ACHN (cell line): Measurements from ENCODE around the gene AOAH.
"Not testable (repeated sequence)": the region's sequence is repeated elsewhere in the genome, so short reads cannot be mapped to it uniquely, and the experiment has no call there.

Source experiments
- DNase-seq: peaks from one replicate; pipeline ENCODE4 v3.0.0-alpha.2; 2015
- in situ Hi-C: cut with HindIII; loops from 2 replicates; pipeline ENCODE4 v1.10.0; 2017; ENCODE audit warnings: low sequenced_read_pairs, low pct_ligation_motif_present, low pct_unique_long_range_greater_than_20kb

Gene AOAH

DNA sequence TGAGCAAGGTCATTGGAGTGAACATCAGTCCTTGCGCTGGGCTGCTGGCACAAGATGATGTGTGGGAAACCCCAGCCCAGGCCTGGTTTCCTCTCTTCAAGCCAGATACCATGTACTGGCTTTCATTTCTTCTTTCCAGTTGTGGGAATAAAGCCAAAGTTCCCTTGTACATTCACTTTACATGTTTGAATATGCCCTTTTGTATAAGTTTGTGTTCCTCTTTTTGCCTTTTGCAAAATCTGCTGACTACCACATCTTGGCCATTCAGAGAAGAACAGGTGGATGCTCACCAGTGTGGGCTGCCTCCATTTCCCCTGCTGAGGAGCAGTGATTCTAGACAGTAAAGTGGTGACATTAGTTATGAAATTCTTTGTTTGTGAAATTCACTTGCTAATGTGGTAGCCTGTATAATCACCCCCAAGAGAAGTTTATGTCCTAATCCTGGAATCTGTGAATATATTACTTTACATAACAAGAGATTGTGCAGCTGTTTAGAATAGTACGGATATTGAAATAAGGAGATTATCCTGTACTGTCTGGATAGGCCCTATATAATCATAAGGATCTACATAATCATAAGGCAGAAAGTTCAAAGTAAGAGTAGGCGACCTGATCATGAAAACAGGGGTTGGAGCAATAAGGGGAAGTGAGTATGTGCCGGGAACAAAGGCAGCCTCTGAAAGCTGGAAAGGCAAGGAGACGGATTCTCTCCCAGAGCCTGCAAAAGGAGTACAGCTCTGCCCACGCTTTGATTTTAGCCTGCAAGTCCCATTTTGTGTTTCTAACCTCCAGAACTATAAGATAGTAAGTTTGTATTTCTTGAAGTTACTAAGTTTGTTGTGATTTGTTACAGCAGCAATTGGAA, 18.8 kb upstream of the AOAH start:
- in situ Hi-C loops: no loop called here
- no peak for DNase-seq

DNA sequence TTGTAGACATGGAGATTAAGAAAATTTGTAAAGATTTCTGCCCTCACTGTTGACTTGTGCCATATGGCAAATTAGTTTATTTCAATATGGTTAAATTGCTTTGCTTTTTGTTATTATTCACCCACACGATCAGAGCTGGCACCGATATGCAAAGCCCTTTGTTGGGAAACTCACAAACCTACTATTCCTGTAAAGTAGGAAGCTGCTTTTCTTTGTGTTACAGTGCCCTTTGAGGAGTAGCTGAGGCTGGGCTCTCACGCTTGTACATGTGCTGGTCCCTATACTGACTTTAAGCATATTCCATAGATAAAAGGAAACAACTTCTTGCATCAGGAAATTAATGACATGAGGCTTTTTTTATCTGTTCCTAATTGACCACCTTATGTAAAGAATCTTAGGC, 17.6 kb upstream of the AOAH start:
- in situ Hi-C loops: no loop called here

DNA sequence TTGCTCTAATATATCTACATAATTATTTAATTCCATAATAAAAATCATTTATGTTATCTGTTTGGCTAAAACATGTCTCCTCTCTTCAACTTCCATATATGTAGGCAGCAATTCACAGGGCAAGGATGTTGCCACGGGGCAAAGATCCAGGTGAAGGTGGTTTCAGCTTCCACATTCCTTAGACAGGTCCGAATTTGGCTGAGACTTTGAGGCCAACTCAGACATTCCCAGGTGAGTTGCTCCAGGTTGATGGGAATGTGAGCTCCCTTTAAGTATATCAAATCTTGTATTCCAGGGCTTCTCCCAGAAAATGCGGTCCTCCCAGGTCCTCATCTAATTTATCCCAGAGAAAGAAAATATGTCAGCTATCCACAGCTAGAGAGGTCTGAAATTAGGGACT, 15.1 kb upstream of the AOAH start:
- in situ Hi-C loops: no loop called here
- no peak for DNase-seq

More for the DNA sequence above, 17.6 kb upstream of the AOAH start:
- DNase-seq: no peak

DNA sequence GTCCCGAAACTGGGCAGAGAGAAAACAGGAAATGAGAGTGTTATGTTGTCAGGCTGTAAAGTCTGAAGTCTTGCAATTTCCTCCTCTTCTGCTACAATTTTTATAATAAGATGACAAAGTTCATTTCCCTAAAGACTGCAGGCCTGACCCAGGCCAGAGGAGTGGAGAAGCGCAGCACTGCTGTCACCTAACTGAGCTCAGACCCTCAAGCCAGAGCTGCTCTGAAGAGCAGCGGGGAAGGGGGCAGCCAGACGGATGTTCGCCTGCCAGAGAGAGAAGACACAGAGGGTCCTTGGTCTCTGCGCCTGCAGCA, 12.6 kb upstream of the AOAH start:
- in situ Hi-C loops: no loop called here
- DNase-seq: no peak

DNA sequence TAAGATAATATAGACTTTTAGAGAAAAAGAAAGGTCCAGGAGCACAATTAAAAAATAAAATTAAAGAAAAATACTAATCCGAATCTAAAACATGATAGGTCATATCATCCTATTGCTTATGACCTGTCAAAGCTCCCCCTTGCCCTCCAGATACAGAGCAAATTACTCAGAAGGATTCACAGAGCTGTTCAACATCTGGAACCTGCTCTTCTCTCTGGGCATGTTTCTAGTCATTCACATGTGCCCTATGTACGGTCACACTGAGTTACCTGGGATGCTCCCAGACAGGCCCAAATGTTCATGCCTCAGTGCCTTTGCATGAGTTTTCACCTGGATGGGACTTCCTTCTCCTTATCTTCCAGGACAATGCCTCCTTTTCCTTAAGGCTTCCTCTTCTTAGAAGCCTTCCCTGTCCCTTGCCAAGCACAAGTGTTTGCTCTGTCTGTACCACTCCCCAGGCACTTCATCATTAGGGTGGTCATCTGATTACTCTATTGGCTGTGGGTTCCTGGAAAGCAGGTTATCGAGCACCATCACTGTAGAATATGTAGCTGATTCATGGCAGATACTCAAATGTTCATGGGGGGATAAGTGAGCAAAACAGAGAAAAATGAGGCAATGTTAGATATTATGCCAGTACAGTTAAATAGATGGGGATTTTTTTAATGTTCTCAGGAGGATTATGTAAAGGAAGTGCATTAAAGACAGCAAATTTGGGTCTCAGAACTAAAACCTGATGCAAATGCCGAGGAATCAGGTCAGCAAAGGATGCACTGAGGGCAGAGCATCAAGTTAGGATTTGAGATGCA, 12.0 kb upstream of the AOAH start:
- no peak for DNase-seq
- in situ Hi-C loops: no loop called here

DNA sequence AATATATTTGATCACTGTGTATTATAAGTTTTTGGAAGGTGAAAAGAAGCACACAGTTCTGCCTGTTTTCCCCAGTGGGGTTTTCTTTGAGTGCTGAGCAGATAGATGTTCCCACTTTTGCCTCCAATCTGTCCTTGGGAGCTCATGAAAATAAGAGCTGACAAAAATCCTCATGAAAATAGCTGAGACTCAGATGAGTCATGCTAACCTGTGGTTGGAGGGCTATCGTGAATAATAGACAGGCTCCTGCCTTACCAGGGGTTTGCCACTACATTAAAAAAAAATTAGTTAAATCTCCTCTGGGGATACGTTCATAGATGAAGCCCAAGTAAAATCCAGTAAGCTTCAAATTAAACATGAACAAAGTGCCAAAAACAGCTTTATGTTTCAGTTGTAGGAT, 10.9 kb upstream of the AOAH start:
- in situ Hi-C loops: no loop called here
- no peak for DNase-seq

DNA sequence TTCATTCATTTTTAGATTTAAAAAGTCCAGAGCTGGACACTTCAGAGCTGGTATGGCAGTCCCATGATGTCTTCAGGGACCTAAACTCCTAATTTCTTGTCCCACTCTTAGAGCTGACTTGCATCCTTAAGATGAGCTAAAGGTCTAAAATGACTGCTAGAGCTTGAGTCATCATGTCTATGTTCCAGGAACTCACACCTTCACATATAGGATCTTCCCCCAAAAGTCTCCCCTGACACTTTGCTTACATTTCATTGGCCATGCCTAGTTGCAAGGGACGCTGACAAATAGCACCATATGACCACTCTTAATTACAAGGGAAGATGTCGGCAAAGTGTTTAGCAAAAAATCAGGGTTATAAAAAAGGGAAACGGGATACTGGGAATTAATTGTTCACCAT, 10.4 kb upstream of the AOAH start:
- in situ Hi-C loops: no loop called here

DNA sequence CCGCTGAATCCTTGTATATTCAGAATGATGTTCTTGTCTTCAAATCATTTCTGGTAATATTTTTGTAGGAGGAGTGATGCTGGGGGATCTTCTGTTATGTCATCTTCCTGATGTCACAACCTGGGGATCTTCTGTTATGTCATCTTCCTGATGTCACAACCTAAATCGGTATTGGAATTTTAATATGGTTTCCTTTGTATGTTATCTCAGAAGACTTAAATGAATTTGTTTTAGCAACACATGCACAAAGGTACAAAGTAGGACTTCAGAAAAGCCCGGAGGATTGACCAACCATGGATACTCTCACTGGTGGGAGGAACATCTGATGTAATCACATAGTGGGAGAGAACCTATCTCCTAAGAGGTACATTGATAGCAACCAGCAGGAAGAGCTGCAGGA, 9.1 kb upstream of the AOAH start:
- DNase-seq: no peak
- in situ Hi-C loops: no loop called here

More for the DNA sequence above, 10.4 kb upstream of the AOAH start:
- DNase-seq: no peak

DNA sequence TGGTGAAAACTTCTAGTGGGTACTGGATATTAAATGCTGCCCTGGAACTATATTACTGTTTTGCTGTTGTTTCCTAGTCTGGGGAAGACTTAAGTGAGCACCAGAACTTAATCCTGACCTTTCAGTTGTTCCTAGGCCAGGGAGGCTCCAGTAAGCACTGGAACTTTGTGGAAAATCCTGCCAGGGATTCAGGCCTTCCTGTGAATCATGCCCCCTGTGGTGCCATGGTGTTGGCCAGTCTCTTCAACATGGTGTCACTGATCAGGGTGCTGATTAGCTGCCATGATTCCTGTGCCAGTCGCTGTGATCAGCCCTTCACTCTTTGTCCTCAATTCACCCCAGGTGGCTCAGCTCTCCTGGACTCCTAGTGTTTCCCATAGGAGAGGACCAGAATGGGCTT, 8.5 kb upstream of the AOAH start:
- DNase-seq: no peak
- in situ Hi-C loops: no loop called here

DNA sequence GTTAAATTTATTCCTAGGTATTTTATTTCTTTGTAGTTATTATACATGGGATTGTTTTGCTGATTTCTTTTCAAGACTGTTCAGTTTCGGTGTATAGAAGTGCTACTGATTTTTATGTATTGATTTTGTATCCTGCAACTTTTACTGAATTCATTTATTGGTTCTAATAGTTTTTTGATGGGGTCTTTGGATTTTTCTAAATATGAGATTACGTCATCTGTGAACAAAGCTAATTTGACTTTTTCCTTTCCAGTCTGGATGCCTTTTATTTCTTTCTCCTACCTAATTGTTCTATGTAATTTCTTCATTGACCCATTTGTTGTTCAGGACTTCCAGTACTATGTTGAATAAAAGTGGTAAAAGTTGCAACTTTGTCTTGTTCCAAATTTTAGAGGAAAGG, 5.8 kb upstream of the AOAH start:
- in situ Hi-C loops: no loop called here
- no peak for DNase-seq

DNA sequence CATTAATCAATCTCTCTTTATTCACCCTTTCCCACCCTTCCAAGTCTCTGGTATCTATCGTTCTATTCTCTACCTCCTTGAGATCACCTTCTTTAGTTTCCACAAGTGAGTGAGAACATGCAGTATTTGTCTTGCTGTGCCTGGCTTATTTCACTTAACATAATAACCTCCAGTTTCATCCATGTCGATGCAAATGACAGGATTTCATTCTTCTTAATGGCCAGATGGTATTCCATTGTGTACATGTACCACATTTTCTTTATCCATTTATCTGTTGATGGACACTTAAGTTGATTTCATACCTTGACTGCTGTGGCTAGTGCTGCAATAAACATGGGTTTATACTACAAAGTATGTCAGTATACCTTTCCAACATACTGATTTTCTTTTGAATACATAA, 3.8 kb upstream of the AOAH start:
- no peak for DNase-seq

DNA sequence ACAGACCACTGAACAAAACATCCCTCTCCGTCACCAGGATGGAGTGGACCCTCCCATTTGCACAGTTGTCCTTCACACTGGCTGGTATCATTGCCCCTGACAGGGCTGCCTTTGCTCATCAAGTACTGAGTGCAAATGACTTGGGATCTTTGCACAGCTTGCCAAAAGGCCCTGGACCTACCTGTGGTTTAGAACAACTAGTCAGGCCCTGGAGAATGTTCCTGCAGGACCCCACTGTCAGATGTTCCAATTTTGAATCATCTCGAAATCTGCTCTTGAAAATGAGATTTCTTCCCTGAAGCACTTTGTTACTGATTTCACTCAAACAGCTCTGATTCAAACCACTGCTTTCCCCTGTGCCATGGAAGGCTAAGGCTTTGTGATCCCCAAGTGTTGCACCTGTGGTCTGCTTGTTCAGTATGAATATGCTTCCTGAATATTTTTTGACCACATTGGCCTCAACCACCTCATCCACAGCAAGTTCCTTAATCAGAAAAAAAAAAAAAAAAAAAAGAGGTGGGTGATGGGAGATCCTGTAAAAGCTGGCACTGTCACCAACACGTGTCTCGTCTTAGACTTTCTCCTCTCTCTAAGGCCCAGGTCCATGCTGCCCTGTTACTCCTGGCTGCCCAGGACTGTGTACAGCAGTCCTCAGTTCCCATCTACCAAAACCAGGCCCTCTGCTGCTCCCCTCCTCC, 2.7 kb upstream of the AOAH start:
- in situ Hi-C loops: no loop called here
- no peak for DNase-seq

More for the DNA sequence above, 3.8 kb upstream of the AOAH start:
- in situ Hi-C loops: no loop called here

DNA sequence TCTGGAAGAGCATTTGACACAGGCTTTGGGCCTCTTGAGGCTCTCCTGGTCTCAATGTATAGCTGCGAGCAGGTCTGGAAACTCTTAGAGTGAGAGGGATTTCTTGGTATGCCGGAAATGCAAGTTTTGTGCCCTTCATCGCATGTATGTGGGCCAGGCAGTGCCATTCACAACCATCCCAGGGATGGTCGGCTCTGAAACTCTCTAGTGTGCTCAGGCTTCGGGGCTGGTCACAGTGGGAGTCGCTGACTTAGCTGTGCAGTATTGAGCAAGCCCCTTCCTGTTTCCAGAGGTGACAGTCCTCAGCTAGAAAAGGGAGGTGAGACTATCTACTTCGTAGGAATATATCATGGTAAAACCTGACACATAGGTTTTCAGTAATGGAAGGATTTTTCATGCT, 2.0 kb upstream of the AOAH start:
- in situ Hi-C loops: no loop called here

DNA sequence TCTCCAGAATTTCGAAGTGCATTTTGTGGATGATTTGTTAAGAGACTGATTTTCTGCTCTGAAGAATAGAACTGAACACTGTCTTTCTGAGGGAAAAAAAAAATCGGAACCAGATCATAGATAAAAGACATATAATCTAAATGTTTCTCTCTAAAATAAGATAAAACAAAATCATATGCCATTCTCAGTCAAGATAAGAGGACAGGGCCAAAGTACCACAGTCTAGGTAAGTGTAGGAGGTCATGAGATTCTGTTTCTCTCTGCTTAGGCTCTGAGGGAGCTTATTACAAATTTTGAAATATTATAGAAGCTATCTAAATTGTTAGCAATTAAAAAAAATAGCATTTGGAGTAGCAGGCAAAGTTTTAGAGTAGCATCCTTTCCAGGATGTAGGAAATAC, 702 bp upstream of the AOAH start:
- no peak for DNase-seq
- in situ Hi-C loops: no loop called here

More for the DNA sequence above, 2.0 kb upstream of the AOAH start:
- no peak for DNase-seq

DNA sequence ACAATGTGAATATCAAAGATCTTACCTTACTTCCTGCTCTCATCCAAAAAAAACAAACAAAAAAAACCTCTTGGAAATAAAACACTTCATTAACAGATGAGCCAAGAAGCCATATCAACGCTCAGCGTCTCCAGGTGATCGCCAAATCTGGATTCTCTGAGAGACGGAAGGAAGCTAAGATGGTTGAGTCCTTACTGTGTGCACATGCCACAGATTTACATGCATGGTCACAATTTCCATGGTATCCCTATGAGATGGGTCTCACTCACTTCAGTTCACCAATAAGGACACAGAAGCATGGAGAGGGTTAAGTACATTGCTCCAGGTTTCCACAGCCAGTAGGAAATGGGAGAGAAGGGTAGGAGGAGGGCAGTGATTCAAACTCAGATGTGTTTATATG, 1.0 kb downstream of the AOAH start:
- no peak for DNase-seq
- in situ Hi-C loops: no loop called here

DNA sequence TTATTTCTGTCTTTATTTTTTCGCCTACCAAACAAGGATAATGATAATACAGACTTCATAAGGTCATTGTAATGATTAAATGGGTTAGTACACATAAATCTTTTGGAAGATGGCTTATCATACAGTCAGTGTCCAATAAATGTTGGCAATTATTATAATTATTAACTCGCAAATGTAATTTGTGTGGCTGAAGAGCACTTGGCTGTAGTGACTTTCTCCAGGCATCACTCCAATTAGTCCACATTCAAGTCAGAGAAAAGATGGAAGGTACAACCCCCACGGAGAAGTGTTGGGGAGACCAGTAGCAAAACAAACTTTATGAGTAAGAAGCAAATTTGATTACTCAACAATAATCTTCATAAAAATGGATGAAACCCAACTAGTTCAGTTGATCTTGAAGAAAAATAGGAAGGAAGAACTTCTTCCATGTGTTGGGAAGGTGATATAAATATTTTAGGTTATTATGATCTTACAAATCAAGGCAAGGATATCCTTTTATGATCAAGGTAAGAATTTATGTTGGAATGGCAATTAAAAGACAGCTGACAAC, 5.1 kb downstream of the AOAH start:
- no peak for DNase-seq
- in situ Hi-C loops: no loop called here

DNA sequence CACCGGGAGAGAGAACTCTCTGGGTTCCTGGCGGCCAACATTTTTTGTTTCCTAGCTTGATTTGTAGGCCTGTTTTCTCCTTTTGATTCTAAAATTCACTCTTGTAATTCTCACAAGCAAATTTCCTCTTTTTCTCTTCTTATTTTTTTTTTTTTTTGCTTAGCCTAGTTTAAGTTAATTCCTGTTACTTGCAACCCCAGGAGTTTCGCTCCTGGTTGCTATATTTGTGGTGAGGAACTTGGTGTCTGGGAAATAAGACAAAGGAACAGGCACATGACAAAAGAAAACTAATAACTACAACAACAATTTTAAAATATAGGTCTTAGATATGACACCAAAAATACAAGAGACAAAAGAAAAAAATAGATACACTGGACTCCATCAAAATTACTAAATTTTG, 6.7 kb downstream of the AOAH start:
- no peak for DNase-seq
- in situ Hi-C loops: no loop called here

DNA sequence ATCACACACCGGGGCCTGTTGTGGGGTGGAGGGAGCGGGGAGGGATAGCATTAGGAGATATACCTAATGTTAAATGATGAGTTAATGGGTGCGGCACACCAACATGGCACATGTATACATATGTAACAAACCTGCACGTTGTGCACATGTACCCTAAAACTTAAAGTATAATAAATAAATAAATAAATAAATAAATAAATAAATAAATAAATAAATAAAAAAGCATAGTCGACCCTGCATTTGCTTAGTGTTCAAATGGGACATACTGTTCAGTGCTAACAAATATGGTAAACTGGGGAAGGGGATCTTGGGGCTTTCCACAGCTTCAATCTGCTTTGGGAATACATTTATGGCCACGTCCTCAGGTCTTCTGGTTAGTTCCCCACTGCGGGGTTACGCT, 7.5 kb downstream of the AOAH start:
- DNase-seq, in situ Hi-C loops: not testable (repeated sequence)

DNA sequence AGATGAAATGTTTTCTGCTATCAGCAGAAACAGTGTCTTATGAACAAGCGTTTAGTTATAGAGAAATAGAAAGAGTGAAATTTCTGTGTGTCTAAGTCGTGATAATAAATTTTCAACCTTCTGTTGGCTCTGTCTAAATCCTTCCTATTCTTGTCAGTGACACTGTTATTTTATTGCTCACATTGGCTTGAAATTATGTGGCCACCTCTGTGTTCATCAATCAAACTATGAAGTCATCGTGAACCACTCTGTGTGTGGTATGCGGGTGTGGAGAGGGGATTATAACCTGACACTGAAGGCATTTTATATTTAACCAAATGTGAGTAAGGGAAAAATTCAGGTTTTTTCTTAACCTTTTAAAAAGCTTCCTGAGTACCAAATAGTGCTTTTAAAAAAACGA, 12.3 kb downstream of the AOAH start:
- in situ Hi-C loops: no loop called here
- no peak for DNase-seq
